ENCODE data around the gene HNRNPAB. TPM values are rescaled to one million over a fixed set of nuclear protein-coding genes. Genes with fewer than 3 reads are reported as not detected.

HNRNPAB gene
- total and polyA plus RNA-seq, 2 experiments from 2014 or later = 85.2 to 175 TPM

DNA sequence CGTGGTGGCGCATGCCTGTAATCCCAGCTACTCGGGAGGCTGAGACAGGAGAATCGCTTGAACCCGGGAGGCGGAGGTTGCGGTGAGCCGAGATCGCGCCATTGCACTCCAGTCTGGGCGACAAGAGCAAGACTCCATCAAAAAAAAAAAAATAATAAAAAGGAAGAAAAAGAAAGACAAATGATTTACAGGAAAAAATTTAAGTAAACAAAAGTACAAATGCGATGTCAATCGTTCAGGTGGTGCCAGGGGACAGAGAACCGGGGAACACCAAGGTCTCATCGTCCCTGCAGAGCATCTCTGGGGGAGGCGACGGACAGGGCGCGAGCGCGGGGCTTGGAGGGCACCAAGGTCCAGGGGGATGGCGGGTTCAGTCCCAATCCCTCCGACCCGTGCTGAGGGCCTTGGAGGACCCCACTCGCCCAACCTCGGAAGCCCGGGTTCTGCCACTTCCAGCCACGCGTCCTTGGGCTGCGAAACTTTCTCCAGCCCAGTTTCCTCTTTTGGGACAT, 607 bp upstream of the HNRNPAB start:
- TF ChIP-seq CTCF (IDR thresholded peaks at IDR 0.05; ENCODE audit: poor library complexity) (no peak), EZH2 (IDR thresholded peaks at IDR 0.05; ENCODE audit: borderline replicate concordance) (no peak), EZH2phosphoT487 (IDR thresholded peaks at IDR 0.05; ENCODE audit: low read depth, severe bottlenecking, unreplicated experiment) (no peak)
- peak overlapping the region; percentile 91 for H3K4me2 ChIP-seq
- H3K9me2 ChIP-seq (replicated peaks; ENCODE audit: insufficient read depth) = no peaks in the 10 kb centered on the region
- peak overlapping the region; percentile 68 for H3K4me3 ChIP-seq
- H2AFZ ChIP-seq = peak overlapping the region; percentile 77
- H3K4me1 ChIP-seq (ENCODE audit: insufficient read depth) = peaks cover 26% of the 10 kb centered on the region
- peaks cover 37% of the 10 kb centered on the region for H3K79me2 ChIP-seq
- WGBS (ENCODE audit: low lambda C conversion rate, missing lambda C conversion rate) = 35% methylated on average over 27 of the region's 30 CpGs
- DNase-seq (ENCODE audit: low spot score) = no peak
- H3K27me3 ChIP-seq = no peaks in the 10 kb centered on the region
- no peaks in the 10 kb centered on the region for H3K36me3 ChIP-seq (replicated peaks; ENCODE audit: insufficient read depth, low read depth)
- peaks cover 37% of the 10 kb centered on the region for H4K20me1 ChIP-seq (ENCODE audit: insufficient read depth, poor library complexity, severe bottlenecking)
- peak overlapping the region; percentile 43 for H3K27ac ChIP-seq
- H3K9me3 ChIP-seq (ENCODE audit: low read depth) = no peaks in the 10 kb centered on the region

DNA sequence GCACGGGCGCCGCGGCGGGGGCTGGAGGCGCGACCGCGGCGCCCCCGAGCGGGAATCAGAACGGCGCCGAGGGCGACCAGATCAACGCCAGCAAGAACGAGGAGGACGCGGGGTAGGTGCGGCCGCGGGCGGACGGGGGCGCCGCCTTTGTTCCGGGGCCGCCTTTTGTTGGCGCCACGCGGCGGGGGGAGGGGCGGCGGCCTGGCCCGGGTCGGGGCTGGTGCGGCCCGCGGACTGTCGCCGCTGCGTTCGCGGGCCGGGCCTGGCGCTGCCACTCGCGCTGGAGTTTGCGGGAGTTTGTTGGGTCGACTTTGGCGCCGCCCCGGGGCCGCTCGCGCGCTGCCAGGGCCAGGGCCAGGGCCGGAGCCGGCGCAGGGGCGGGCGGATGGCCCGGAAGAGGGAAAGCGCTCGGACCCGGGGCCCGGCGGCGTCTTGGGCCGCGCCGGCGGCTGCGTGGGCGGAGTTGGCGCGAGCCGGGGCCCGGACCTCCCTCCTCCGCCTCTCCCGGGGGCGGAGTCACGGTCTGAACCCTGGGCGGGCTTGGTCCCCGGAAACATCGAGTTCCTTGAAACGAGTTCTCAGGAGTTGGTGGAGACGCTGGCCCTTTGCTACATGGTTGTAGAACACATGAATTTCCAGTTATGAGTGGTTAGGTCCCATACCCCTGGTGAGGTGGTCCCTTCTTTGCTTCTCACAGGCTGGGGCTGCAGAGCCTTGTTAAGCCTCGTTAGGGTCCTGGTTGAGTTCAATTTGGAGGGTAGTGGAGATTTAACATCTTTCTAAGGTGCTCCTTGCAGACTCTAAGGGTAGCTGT, 809 bp downstream of the HNRNPAB start:
- peak; percentile 92 for DNase-seq (ENCODE audit: low spot score)
- WGBS (ENCODE audit: low lambda C conversion rate, missing lambda C conversion rate) = 2% methylated on average over 30 of the region's 90 CpGs
- no peaks in the 10 kb centered on the region for H3K9me3 ChIP-seq (ENCODE audit: low read depth)
- peak overlapping the region; percentile 94 for H3K27ac ChIP-seq
- H3K4me3 ChIP-seq = peak overlapping the region; percentile 90
- H3K4me1 ChIP-seq (ENCODE audit: insufficient read depth) = peaks cover 26% of the 10 kb centered on the region
- no peaks in the 10 kb centered on the region for H3K36me3 ChIP-seq (replicated peaks; ENCODE audit: insufficient read depth, low read depth)
- H4K20me1 ChIP-seq (ENCODE audit: insufficient read depth, poor library complexity, severe bottlenecking) = peaks cover 49% of the 10 kb centered on the region
- peak overlapping the region; percentile 93 for H3K4me2 ChIP-seq
- H2AFZ ChIP-seq = peak overlapping the region; percentile 54
- no peaks in the 10 kb centered on the region for H3K9me2 ChIP-seq (replicated peaks; ENCODE audit: insufficient read depth)
- TF ChIP-seq EZH2phosphoT487 (IDR thresholded peaks at IDR 0.05; ENCODE audit: low read depth, severe bottlenecking, unreplicated experiment) (no peak), EZH2 (IDR thresholded peaks at IDR 0.05; ENCODE audit: borderline replicate concordance) (no peak), CTCF (IDR thresholded peaks at IDR 0.05; ENCODE audit: poor library complexity) (no peak)
- H3K27me3 ChIP-seq = no peaks in the 10 kb centered on the region
- peaks cover 42% of the 10 kb centered on the region for H3K79me2 ChIP-seq

DNA sequence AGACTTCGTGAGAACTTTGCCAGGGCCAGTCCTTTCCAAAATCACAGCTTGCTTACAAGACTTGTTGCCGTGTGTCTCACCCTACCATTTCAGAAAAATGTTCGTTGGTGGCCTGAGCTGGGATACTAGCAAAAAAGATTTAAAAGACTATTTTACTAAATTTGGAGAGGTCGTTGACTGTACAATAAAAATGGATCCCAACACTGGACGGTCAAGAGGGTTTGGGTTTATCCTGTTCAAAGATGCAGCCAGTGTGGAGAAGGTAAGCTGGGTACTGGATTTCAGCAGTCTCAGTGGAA, 1.4 kb downstream of the HNRNPAB start:
- H3K36me3 ChIP-seq (replicated peaks; ENCODE audit: insufficient read depth, low read depth) = no peaks in the 10 kb centered on the region
- DNase-seq (ENCODE audit: low spot score) = no peak
- no peaks in the 10 kb centered on the region for H3K9me2 ChIP-seq (replicated peaks; ENCODE audit: insufficient read depth)
- TF ChIP-seq EZH2 (IDR thresholded peaks at IDR 0.05; ENCODE audit: borderline replicate concordance) (no peak), CTCF (IDR thresholded peaks at IDR 0.05; ENCODE audit: poor library complexity) (no peak), EZH2phosphoT487 (IDR thresholded peaks at IDR 0.05; ENCODE audit: low read depth, severe bottlenecking, unreplicated experiment) (no peak)
- H3K4me1 ChIP-seq (ENCODE audit: insufficient read depth) = peaks cover 26% of the 10 kb centered on the region
- H3K9me3 ChIP-seq (ENCODE audit: low read depth) = no peaks in the 10 kb centered on the region
- peaks cover 42% of the 10 kb centered on the region for H3K79me2 ChIP-seq
- peaks cover 51% of the 10 kb centered on the region for H4K20me1 ChIP-seq (ENCODE audit: insufficient read depth, poor library complexity, severe bottlenecking)
- H3K4me3 ChIP-seq = peak overlapping the region; percentile 90
- no peak overlapping the region for H2AFZ ChIP-seq
- H3K27me3 ChIP-seq = no peaks in the 10 kb centered on the region
- H3K27ac ChIP-seq = peak overlapping the region; percentile 94
- H3K4me2 ChIP-seq = peak overlapping the region; percentile 93
- WGBS (ENCODE audit: low lambda C conversion rate, missing lambda C conversion rate) = 6% methylated on average over 5 of the region's 5 CpGs
